ENCODE measurements around the gene LAMB3.

Gene LAMB3

GRCh38 chr1:209642816-209643215, 9.4 kb downstream of the LAMB3 start (continued):
- TF ChIP-seq ZNF23 (tag by site-specific recombination; IDR thresholded peaks at IDR 0.05; ENCODE audit: borderline replicate concordance) (no peak), SCRT2 (tag by site-specific recombination; IDR thresholded peaks at IDR 0.05) (no peak), ZSCAN23 (tag by site-specific recombination; IDR thresholded peaks at IDR 0.05) (no peak), ZNF133 (tag by site-specific recombination; IDR thresholded peaks at IDR 0.05) (no peak), ZNF701 (tag by site-specific recombination; IDR thresholded peaks at IDR 0.05) (no peak), ZNF677 (tag by site-specific recombination; IDR thresholded peaks at IDR 0.05) (no peak), HIC1 (tag by site-specific recombination; IDR thresholded peaks at IDR 0.05) (no peak), ZNF138 (tag by site-specific recombination; IDR thresholded peaks at IDR 0.05; ENCODE audit: borderline replicate concordance) (no peak), GLI4 (tag by site-specific recombination; IDR thresholded peaks at IDR 0.05) (no peak), ZNF707 (tag by site-specific recombination; IDR thresholded peaks at IDR 0.05) (no peak), ZNF596 (tag by site-specific recombination; IDR thresholded peaks at IDR 0.05) (no peak), ZNF423 (tag by site-specific recombination; IDR thresholded peaks at IDR 0.05) (no peak), ZNF629 (tag by site-specific recombination; IDR thresholded peaks at IDR 0.05) (no peak), ZFP3 (tag by site-specific recombination; IDR thresholded peaks at IDR 0.05; ENCODE audit: low read depth) (no peak)

- no peaks in the 10 kb centered on the region for H3K36me3 ChIP-seq (ENCODE audit: control insufficient read depth in 2 of 2, insufficient read depth in 1 of 2, low read length in 2 of 2)
- no peak for TF ChIP-seq ZNF211 (tag by site-specific recombination; IDR thresholded peaks at IDR 0.05; ENCODE audit: low read depth)
- no peak for TF ChIP-seq PRDM1 (tag by site-specific recombination; IDR thresholded peaks at IDR 0.05)
- no peak for TF ChIP-seq ZNF837 (tag by site-specific recombination; IDR thresholded peaks at IDR 0.05)
- TF ChIP-seq ZBTB11 (tag by site-specific recombination; conservative IDR thresholded peaks at IDR 0.05; ENCODE audit: low read depth) = no peak
- TF ChIP-seq SP2 (tag by site-specific recombination; IDR thresholded peaks at IDR 0.05) = no peak
- 0 out of 2 replicates have a peak, but pooled peaks have one; percentile 7 for TF ChIP-seq SCRT2 (tag by site-specific recombination; IDR thresholded peaks at IDR 0.05)
- H3K4me3 ChIP-seq (ENCODE audit: low read depth, low read length) = no peak overlapping the region
- H3K4me1 ChIP-seq (ENCODE audit: control insufficient read depth, insufficient read depth, low read length) = no peaks in the 10 kb centered on the region
- ChIA-PET POLR2A (interaction anchor here (1.5 kb wide), 1 partner anchor 11 kb away, joined by 3 read pairs; no protein-coding TSS in a partner anchor), CTCF (interaction anchor here (0.9 to 1.3 kb wide), 2 partner anchors 11 to 52 kb away, joined by 3 to 7 read pairs; no protein-coding TSS in a partner anchor)
- H3K27ac ChIP-seq (ENCODE audit: extremely low read depth, low read depth, low read length) = no peak overlapping the region
- no peaks in the 10 kb centered on the region for H3K9me3 ChIP-seq (ENCODE audit: control insufficient read depth, insufficient read depth, low read depth, low read length)
These were observed 10.4 kb downstream of the LAMB3 start for GRCh38 chr1:209641832-209642172.

- no peak for TF ChIP-seq ZBTB17 (tag by site-specific recombination; IDR thresholded peaks at IDR 0.05)
- no peak for TF ChIP-seq MEIS1 (CRISPR knock-in tag; IDR thresholded peaks at IDR 0.05; ENCODE audit: borderline replicate concordance)
- 0 out of 2 replicates have a peak, but pooled peaks have one; percentile 16 for TF ChIP-seq ZNF10 (tag by site-specific recombination; IDR thresholded peaks at IDR 0.05)
- Histone ChIP-seq H3K4me3 (ENCODE audit: low read depth, low read length) (no peak overlapping the region), H3K27ac (ENCODE audit: extremely low read depth, low read depth, low read length) (no peak overlapping the region), H3K36me3 (ENCODE audit: control insufficient read depth in 2 of 2, insufficient read depth in 1 of 2, low read length in 2 of 2) (no peaks in the 10 kb centered on the region), H3K9me3 (ENCODE audit: control insufficient read depth, insufficient read depth, low read depth, low read length) (no peaks in the 10 kb centered on the region), H3K4me1 (ENCODE audit: control insufficient read depth, insufficient read depth, low read length) (no peaks in the 10 kb centered on the region)
- ChIA-PET CTCF (interaction anchor here (0.6 to 1.5 kb wide), 2 partner anchors 69 to 1743 kb away, joined by 3 to 5 read pairs; no protein-coding TSS in a partner anchor), POLR2A (interaction anchor here (1.6 kb wide), 1 partner anchor 17 kb away, joined by 4 read pairs; the partner anchor contains the start of gene LAMB3)
These were observed 16.4 kb downstream of the LAMB3 start for GRCh38 chr1:209635850-209636249.

All from HEK293 (cell line).